NCI-H2227 (cell line): ENCODE results near the gene SETBP1.

Source experiments
- DNase-seq: peaks from one replicate; lab custom pipeline; 2025; ENCODE audit not compliant: unreplicated experiment; lab: John Stamatoyannopoulos, UW

SETBP1 gene

GRCh38 chr18:44859263-44859662, 178.6 kb downstream of the SETBP1 start:
- no peak for DNase-seq

GRCh38 chr18:44859751-44860439, 179.2 kb downstream of the SETBP1 start:
- DNase-seq = no peak

DNA sequence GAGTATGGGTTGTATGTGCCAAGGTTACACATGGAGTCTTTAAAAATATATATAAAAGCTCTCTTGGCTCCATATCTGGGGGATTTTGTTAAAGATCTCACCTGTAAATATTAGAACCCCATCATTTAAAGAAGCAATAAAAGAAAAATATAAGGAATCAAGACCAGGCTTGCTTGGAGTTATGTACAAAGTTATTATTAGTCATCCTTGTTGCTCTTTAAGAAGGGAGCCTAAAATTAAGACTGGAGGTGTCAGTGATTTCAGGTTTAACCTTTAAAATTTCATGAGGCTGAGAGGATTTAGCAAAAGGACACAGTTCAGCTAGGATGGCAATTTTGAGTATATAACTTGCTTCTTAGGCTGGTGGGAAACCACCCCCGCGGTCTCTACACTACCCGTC, 181.4 kb downstream of the SETBP1 start:
- no peak for DNase-seq

DNA sequence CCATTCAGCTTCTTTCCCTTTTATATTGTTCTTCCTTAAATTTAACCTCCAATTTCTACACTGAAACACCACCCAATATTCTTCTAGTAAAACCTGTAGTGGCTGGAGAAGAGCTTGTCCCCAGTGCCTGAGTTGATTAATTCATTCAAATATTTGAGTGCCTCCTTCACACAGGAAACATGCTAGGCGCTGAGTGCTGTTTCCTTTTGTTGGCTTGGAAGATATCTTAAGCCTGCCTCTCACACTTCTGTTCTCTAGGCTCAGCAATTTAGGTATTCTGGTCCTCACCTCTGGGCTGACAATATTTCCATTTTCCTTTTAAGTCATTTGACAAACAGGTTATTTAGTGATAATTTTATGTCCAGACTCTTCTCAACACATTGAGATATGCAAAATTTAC, 185.4 kb downstream of the SETBP1 start:
- DNase-seq = no peak

DNA sequence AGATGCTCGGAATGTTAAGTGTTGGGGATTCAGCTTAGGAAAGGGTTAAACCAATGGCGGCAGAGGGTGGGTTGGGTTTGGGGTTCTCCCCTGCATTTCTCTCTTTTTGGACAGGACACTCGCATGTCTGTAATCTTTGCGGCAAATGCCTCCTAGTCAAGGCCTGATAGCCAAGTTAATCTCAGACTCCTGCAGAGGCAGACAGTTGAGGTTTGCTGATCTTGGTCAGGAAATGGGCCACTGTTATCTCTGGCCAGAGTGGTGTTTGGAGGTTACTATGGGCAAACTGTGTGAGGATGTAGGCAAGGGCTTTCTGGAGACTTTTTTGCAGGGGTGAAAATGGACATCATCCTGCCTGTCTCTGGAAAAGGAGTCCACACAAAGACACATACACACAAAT, 188.8 kb downstream of the SETBP1 start:
- DNase-seq = no peak

GRCh38 chr18:44870631-44871502, 190.2 kb downstream of the SETBP1 start:
- DNase-seq = no peak

GRCh38 chr18:44871771-44872170, 191.1 kb downstream of the SETBP1 start:
- DNase-seq = no peak

- no peak for DNase-seq
Observed at GRCh38 chr18:44876024-44876423, 195.3 kb downstream of the SETBP1 start.

GRCh38 chr18:44876755-44877154, 196.1 kb downstream of the SETBP1 start:
- DNase-seq = no peak

GRCh38 chr18:44878335-44878734, 197.6 kb downstream of the SETBP1 start:
- no peak for DNase-seq

DNA sequence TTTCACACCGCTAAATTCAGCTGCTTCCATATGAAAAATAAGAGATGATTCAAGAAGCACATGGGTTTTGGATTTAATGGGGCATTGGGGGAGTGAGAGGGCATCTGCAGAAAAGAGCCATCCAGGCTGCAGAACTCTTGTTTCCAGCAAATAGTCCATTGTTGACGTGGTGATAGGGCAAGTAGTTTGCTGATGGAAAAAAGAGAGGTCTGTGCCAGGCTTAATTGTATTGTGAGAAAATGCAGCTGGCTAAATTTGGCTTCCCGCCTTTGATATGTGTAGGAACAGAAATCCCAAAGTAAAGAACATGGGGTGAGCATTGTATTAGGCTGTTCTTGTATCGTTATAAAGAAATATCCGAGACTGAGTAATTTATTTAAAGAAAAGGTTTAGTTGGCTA, 199.5 kb downstream of the SETBP1 start:
- DNase-seq = no peak

DNA sequence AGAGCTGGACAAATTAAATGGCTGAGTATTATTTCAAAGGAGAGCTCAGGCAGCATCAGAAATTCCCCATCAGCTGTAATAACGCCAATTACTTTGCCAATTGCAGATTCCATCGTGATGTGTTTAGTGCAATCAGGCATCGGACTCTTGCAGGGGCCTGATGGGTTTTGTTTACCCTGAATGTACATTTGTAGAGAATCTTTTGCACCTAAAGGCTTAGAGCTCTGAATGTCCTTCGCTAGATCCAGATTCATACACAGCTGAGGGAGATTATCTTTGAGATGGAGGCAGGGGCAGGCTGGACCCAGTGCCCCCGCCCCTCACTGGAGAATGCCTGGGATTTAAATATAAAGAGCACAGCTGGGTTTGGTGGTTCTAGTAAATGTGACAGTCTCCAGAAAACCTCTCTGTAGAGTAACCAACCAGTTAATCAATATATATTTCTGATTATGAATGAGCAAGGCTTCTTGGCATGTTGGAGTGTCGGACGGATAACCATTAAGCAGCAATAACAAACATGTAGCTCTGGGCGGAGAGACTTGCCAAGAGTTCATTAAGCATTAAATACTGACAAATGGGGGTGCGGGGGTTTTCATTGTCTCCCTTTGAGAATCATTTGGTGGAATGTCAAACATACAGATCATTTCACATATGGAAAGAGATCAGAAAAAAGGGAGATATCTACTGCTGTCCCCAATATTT, 200.9 kb downstream of the SETBP1 start:
- no peak for DNase-seq

- peak; percentile 81 for DNase-seq
Observed at GRCh38 chr18:44882163-44882868, 201.6 kb downstream of the SETBP1 start.

GRCh38 chr18:44883671-44884070, 203.0 kb downstream of the SETBP1 start:
- no peak for DNase-seq

- DNase-seq = no peak
Observed at GRCh38 chr18:44884431-44884830, 203.7 kb downstream of the SETBP1 start.

- no peak for DNase-seq
Observed at GRCh38 chr18:44885507-44885906, 204.8 kb downstream of the SETBP1 start.

DNA sequence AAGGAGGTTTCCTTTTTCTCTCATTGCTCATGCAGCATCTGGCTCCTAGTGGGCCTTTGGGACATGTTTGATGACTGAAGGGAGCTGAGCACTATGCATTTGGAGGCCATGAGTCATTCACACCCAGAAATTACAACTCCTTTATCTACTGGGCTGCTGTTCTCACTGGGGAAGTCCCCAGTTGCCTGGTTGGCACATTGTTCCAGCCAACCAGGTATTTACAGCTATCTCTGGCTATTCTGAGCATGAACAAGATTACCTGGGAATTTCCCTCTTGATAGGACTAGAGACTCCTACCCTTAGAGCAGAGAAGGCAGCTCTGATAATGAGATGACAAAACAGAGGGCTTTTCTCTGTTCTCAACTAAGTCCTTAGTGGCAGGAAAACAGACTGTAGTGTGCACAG, 206.5 kb downstream of the SETBP1 start:
- DNase-seq = no peak

DNA sequence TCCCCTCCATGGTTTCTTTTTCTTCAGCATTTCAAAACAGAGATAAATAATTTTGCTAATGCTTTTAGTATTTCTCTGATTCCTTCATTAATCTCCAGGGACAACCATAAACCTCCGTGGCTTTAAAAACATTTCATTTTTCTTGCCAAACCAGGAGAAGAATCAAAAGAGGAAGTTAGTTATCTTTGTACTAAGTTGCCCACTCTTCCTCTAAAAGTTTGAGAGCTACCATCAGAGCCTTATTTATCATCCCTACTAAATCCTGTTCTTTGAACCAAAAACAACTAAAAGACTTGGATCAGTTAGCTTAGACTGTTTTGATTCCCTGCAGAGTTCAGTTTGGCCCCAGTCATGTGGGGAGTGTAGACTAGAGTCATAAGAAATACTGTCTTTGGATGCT, 208.4 kb downstream of the SETBP1 start:
- DNase-seq = no peak

- no peak for DNase-seq
Observed at GRCh38 chr18:44893045-44893706, 212.5 kb downstream of the SETBP1 start.

GRCh38 chr18:44893966-44894365, 213.3 kb downstream of the SETBP1 start:
- DNase-seq = no peak
